ENCODE measurements around the gene MLLT10.
A peak's percentile ranks its signal among the peaks of the same experiment; 100 is the strongest.
"Not testable (repeated sequence)": the region's sequence is repeated elsewhere in the genome, so short reads cannot be mapped to it uniquely, and the experiment has no call there.

The MLLT10 gene

GRCh38 chr10:21707498-21707897, 173.5 kb downstream of the MLLT10 start:
- DNase-seq: no peak

DNA sequence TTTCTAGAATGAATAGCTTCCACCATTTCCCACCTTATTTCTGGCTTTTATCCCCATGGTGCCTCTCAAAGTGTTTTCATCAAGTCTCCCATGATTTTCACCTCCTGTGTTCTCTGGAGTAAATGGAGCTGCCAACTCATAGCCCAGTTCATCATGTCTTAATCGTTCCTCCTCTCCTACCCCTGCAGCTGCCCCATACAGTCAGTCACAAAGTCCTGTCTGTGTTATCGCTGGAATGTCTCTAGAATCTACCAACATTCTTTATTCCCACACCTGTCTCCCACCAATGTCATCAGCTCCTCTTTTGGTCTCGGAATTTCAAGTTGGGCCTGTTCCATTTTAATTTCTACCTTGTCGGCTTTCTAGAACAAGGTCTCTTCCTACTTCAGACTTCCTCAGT, 178.9 kb downstream of the MLLT10 start:
- DNase-seq: no peak

DNA sequence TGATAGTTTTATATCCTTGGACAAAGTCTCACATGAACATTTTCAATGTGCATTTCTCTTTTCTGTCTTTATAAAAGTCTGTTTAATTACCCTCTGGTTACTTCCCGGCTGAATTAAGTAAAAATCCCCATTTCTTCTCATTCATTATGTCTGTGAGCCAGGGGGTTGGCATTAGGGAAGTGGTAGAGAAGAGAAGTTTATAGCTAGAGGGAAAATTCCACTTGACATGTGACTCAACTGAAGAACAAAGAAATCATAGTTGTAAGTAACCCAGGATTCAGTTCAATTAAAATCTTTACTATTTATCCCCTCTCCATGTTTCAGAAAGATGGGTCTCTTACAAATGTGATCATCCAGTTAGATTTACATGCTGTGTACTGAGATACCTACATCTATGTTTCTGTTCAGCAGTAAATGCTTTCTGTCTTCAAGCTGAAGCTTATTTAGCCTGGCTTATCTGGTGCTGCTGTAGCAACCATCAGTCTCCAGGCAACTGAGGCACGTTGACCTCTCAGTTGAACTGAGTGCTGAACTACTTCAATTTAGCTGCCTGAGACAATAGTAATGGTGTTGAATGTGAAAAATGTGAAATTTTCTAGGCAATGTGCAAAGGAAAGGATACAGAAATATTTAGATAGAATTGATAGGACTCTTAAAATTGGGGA, 181.6 kb downstream of the MLLT10 start:
- no peak for DNase-seq

DNA sequence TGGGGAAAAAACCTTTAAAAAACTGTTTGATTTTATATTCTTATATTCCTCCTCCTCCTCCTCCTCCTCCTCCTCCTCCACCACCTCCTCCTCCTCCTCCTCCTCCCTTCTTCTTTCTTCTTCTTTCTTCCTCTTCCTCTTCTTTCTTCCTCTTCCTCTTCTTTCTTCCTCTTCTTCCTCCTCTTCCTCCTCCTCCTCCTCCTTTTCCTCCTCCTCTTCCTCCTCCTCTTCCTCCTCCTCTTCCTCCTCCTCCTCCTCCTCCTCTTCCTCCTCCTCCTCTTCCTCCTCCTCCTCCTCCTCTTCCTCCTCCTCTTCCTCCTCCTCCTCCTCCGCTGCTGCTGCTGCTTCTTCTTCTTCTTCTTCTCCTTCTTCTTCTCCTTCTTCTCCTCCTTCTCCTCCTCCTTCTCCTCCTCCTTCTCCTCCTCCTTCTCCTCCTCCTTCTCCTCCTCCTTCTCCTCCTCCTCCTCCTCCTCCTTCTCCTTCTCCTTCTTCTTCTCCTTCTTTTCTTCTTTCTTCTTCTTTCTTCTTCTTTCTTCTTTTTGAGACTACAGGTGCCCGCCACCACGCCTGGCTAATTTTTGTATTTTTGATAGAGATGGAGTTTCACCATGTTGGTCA, 183.5 kb downstream of the MLLT10 start:
- DNase-seq: not testable (repeated sequence)

DNA sequence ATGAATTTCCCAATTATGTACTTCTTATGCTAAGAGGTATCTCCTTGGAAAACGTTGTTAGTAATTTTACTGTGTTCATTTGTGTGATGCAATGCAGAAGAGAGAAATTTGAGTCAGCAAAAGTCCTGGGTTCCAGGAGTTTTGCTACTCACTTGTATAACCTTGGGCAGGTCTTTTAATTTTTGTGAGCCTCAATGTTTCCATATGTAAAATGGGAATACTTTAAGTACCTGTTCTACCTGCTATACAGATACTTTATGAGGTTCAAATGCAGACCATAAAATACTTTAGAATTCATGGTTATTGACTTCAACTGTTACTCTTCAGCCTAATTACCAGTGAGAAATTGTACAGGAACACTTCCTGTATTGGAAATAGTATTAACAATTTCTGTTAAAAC, 185.5 kb downstream of the MLLT10 start:
- DNase-seq: no peak

DNA sequence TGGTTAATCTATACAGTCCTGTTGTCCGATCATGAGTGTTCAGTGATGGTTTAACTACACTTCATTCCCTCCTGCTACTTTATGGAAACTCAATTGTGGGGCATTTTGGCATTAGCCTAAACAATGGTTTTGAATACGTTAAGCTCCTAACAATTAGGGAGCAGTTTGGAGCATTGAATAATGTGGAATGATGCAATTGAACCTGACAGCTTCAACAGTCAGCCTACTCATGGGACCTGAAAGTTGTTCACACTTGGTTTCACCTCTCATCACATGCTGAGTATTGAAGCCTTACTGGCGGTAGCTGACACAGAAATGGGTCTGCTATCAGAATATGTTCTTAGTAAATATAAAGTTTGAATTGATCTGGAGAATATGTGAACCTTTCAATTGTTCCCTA, 186.1 kb downstream of the MLLT10 start:
- DNase-seq: no peak

- DNase-seq: no peak
Measured at GRCh38 chr10:21721000-21721665, 187.1 kb downstream of the MLLT10 start.

DNA sequence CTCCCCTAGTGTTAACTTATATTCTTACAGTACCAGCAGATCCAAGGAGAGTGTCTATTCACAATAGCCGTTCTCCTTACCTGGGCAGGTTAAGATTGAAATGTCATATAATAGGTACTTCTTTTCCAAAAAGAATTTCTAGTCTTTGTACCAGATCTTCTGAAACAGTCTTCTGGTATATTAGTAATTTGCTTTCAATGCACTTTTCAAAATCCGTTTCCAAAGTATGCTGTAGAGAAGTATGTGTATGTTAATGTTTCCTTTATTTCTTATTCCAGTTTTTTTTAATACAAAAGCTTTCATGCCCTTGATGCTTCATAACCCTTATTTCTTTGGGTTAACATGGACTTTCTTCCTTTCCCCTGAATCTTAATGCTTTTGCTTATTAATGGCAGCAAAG, 188.2 kb downstream of the MLLT10 start:
- no peak for DNase-seq

- peak; percentile 6 for DNase-seq
Measured at GRCh38 chr10:21724020-21724589, 190.1 kb downstream of the MLLT10 start.

- peak; percentile 97 for DNase-seq
Measured at GRCh38 chr10:21724687-21725367, 190.8 kb downstream of the MLLT10 start.

DNA sequence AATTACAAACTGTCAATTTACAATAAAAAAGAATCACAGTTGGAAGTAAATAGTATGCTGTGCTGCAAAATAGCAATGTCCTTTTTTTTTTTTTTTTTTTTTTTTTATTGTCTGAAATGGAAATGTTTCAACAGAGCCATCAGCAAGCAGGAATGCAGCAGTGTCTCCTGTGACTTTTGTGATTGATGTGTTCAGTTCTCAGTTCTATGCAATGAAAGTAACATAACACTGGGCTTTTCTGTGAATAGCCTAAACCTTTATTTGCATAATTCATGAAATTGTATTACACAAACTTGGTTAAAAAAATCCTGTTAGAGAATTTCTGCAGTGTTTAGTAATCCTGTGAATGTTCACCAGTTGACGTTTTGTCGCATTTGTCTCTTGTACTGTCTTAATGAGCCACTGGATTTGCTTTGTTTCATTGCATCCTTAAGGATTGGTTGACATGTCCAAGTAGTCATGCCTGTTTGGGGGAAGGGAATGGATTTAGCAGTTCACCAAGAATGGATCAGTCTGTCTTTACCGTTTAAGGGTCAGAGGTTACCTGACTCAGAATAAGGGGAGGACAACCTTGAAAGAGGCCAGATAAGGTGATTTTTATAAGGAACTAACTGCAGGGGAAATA, 192.7 kb downstream of the MLLT10 start:
- no peak for DNase-seq

DNA sequence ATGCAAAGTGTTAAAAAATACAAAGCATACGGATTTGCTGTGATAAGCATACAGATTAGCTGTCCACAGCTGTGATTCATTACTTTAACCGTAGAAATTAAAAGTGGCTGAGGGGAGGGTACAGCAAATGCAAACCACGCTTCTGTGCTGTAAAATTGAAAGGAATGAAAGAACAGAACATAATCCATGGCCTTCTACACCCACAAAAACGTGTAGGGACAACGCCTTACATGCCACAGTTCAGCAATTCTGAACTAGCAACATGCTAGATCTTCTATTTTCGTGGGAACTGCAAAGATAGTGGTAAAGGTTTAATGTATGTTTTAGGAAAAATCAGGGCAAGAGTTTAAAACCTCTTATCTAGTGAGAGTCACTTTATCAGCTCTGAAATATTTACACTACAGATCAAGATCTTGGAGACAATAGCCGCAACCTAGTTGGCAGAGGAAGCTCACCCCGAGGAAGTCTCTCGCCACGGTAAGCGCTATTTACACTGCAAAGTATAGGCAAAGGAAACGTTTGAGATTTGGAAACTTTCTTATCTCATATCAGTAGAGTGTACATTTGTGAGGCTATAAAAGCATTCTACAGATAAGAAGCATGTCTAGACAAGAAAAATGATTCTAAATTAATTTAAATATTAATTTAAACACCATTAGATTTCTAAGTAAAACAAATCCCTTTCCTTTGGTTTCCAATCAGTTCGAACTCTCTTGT, 193.6 kb downstream of the MLLT10 start:
- no peak for DNase-seq

GRCh38 chr10:21728618-21729017, 194.6 kb downstream of the MLLT10 start:
- DNase-seq: no peak

- no peak for DNase-seq
Measured at GRCh38 chr10:21732067-21732772, 198.2 kb downstream of the MLLT10 start.

DNA sequence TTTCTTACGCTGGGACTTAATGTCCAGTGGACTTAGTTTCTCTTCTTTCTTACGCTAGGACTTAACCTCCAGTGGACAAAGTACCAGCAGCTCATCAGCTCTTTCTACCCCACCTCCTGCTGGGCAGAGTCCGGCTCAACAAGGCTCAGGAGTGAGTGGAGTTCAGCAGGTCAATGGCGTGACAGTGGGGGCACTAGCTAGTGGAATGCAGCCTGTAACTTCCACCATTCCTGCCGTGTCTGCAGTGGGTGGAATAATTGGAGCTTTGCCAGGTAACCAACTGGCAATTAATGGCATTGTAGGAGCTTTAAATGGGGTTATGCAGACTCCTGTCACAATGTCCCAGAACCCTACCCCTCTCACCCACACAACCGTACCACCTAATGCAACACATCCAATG, 199.7 kb downstream of the MLLT10 start:
- DNase-seq: no peak

- no peak for DNase-seq
Measured at GRCh38 chr10:21737106-21737505, 203.1 kb downstream of the MLLT10 start.

GRCh38 chr10:21740989-21741388, 207.0 kb downstream of the MLLT10 start:
- DNase-seq: no peak

DNA sequence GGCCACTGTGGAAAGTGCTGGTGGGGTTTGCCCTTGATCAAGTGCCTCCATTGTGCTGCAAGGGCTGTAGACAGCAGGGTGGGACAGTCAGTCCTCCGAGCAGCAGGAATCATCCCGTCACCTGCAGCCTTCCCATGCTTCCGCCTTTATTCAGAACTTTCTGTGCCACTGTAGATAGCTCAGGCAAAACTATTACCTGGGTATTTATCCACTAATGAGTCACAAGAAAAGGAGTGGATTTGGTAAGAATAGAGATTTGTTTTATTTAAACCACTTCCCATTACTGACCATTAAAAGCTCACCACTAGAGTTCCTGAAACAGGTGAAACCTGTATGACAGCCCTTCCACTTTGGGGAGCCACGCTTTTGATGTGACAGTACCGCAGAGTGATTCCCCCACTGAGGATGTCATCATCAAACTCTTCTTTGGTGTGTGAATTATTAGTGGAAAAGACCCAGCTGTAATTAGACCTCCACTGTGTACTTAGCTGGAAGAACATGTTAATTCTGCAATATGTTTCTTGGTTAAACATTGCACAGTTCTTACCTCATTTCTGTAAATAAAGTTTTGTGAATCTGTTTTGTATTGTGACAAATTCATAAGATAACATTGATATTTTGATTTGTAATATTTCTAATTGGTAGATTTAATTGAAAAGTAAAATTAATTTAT, 208.8 kb downstream of the MLLT10 start:
- DNase-seq: no peak

DNA sequence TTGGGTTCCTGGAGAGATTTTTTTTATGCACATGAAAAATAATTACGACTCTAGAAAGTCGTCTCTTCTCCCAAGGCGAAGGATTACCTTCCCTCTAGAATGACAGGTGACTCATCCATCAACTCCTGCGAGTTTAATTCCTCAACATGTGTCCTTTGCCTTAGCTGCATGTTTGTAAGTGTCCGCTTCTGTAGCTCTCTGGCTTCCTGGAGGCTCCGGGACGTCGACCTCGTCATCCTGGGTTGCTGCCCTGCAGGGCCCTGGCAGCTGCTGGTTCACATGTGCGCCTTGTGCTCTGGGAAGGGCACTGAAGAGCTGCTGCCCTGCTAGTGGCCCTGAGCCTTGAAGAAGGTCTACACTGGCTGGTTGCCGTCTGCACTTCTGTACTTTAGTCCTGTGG, 210.2 kb downstream of the MLLT10 start:
- DNase-seq: no peak

DNA sequence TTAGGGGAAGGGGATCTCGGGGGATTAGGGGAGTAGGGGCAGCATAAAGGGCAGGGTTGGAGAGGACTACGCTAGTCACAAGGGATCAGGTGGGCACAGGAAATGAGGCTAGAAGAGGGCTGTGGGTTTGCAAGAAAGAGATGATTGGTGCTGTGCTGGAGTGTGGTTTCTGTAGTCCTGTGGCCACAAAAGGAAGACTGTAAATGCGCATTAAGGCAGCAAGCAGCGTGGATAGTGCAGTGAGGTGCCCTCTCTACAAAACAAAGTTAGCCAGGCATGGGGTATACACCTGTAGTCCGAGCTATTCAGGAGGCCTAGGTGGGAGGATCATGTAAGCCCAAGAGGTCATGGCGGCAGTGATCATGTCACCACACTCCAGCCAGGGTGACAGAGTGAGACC, 212.1 kb downstream of the MLLT10 start:
- no peak for DNase-seq

DNA sequence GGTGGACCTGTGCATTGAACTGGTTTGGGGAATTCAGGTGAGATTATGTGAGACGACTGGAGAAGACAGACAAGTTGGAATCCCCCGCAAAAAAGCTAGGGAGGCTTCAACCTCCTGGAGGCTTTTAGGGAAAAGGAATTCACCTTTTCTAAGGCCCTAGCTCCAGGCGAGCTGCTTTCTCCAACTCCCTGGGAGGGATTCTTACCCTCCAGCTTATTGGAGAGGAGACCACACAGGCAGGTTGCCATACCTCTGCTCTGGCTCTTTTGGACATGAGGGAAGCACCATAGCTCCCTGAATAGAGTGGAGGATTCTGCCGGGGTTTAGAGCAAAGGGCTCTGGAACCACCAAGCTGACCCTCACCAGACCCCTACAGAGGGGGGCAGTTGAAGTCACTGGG, 213.8 kb downstream of the MLLT10 start:
- DNase-seq: no peak
